ENCODE data around the gene BRAT1. TPM values are rescaled to one million over a fixed set of nuclear protein-coding genes. Genes with fewer than 3 reads are reported as not detected.
A peak's percentile ranks its signal among the peaks of the same experiment; 100 is the strongest.

BRAT1 gene
- total and polyA plus RNA-seq, 2 experiments from 2014 or later, result 32.5 to 76.8 TPM

DNA sequence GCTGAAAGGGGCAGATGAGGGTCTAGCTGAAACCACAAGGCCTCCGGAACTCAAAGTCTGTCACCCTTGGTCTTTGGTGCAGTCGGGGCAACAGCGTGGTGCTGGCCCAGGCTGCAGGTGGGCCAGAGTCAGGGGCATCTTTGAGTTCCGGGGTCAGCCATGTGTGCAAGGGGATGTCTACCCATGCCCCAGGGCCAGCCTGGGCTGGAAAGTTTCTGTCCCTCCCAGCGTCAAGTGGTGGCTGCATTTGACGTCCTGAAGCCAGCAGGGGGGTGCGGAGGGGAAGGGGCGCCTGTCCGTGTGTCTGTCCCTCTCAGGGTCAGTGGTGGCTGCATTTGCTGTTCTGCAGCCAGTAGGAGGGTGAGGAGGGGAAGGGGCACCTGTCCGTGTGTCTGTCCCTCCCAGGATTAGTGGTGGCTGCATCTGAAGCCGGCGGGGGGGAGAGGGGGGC, 638 bp downstream of the BRAT1 start (continued):
- TF ChIP-seq, protein P1, sequence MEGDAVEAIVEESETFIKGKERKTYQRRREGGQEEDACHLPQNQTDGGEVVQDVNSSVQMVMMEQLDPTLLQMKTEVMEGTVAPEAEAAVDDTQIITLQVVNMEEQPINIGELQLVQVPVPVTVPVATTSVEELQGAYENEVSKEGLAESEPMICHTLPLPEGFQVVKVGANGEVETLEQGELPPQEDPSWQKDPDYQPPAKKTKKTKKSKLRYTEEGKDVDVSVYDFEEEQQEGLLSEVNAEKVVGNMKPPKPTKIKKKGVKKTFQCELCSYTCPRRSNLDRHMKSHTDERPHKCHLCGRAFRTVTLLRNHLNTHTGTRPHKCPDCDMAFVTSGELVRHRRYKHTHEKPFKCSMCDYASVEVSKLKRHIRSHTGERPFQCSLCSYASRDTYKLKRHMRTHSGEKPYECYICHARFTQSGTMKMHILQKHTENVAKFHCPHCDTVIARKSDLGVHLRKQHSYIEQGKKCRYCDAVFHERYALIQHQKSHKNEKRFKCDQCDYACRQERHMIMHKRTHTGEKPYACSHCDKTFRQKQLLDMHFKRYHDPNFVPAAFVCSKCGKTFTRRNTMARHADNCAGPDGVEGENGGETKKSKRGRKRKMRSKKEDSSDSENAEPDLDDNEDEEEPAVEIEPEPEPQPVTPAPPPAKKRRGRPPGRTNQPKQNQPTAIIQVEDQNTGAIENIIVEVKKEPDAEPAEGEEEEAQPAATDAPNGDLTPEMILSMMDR (conservative IDR thresholded peaks at IDR 0.05; ENCODE audit: low read depth in 2 of 2), result no peak

GRCh38 chr7:2553831-2554581, 1.3 kb downstream of the BRAT1 start:
- H3K9me3 Mint-ChIP-seq, result no peaks in the 10 kb centered on the region; the same call in 2 of the 3 replicates
- H3K27ac Mint-ChIP-seq, result no peak overlapping the region
- H3K27me3 Mint-ChIP-seq (ENCODE audit: insufficient read depth, low read depth, poor library complexity), result peaks cover 6% of the 10 kb centered on the region
- Histone ChIP-seq H3K9me2 (ENCODE audit: insufficient read depth) (no peaks in the 10 kb centered on the region), H3K27me3 (ENCODE audit: insufficient read depth) (no peaks in the 10 kb centered on the region), H4K20me1 (replicated peaks; ENCODE audit: insufficient read depth) (peaks cover 9% of the 10 kb centered on the region), H3F3A (replicated peaks; ENCODE audit: low read depth) (peaks cover 11% of the 10 kb centered on the region), H3K79me2 (replicated peaks; ENCODE audit: insufficient read depth) (peaks cover 26% of the 10 kb centered on the region), H2AFZ (no peak overlapping the region), H3K4me1 (ENCODE audit: insufficient read depth) (peaks cover 7% of the 10 kb centered on the region; the same call in 1 of the 2 replicates), H3K36me3 (ENCODE audit: insufficient read depth) (peaks cover 9% of the 10 kb centered on the region; the same call in 1 of the 2 replicates), H3K4me3 (peak overlapping the region; percentile 83), H3K4me2 (peak overlapping the region; percentile 85), H3K27ac (ENCODE audit: low read depth) (no peak overlapping the region)
- H3K4me3 Mint-ChIP-seq, result peak overlapping the region; percentile 80
- no peak for DNase-seq (ENCODE audit: low spot score)
- ATAC-seq, result no peak
- peaks cover 34% of the 10 kb centered on the region for H3K36me3 Mint-ChIP-seq (ENCODE audit: low read depth)
- peaks cover 8% of the 10 kb centered on the region for H3K4me1 Mint-ChIP-seq
- TF ChIP-seq NANOG (IDR thresholded peaks at IDR 0.05; ENCODE audit: borderline replicate concordance) (no peak), ZNF462 (CRISPR knock-in tag; IDR thresholded peaks at IDR 0.05) (no peak)
- TF ChIP-seq, protein P2, sequence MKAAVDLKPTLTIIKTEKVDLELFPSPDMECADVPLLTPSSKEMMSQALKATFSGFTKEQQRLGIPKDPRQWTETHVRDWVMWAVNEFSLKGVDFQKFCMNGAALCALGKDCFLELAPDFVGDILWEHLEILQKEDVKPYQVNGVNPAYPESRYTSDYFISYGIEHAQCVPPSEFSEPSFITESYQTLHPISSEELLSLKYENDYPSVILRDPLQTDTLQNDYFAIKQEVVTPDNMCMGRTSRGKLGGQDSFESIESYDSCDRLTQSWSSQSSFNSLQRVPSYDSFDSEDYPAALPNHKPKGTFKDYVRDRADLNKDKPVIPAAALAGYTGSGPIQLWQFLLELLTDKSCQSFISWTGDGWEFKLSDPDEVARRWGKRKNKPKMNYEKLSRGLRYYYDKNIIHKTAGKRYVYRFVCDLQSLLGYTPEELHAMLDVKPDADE (IDR thresholded peaks at IDR 0.05), result no peak
